Measurements from ENCODE around the gene FOXN3.
"Not testable (repeated sequence)": the region's sequence is repeated elsewhere in the genome, so short reads cannot be mapped to it uniquely, and the experiment has no call there.

Gene FOXN3

DNA sequence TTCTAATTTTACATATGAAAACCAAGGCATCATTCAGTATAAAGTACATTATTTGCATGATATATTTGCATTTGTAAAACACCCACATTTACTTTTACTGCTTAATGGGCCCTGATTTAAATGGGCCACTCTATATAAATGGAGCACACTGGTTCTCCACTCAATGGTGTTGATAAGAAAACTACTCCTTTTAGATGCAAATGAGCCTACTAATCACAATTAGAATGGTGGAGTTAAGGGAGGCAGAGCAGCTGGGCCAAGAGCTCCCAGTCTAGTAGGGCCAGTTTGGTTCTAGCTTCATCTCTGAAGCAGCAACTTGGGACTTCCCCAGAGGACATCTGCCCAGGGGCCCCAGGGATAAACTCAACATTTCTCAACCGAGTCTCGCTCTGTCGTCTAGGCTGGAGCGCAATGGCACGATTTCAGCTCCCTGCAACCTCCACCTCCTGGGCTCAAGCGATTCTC lies 120.7 kb downstream of the FOXN3 start:
- no peak for DNase-seq

DNA sequence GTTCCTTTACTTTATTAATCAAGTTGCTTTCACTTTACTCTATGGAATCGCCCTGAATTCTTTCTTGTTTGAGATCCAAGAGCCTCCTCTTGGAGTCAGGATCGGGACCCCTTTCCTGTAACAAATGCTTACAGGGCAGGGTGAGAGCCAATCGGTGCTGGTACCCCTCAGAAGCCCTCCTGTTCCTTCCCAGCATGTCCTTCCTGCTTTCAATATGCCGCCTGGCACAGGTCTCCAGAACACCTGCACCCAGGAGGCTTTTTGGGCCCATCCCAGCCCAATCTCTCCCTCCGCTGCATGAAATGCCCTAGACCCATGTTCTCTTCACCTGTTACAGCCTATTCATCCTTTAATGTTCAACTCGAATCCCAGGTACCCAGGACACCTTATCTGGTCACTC lies 122.2 kb downstream of the FOXN3 start:
- DNase-seq = no peak

DNA sequence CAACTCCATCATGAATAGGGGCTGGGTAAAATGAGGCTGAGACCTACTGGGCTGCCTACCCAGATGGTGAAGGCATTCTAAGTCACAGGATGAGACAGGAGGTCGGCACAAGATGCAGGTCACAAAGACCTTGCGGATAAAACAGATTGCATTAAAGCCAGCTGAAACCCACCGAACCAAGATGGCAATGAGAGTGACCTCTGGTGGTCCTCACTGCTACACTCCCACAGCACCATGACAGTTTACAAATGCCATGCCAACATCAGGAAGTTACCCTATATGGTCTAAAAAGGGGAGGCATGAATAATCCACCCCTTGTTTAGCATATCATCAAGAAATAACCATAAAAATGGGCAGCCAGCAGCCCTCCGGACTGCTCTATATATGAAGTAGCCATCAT lies 122.6 kb downstream of the FOXN3 start:
- not testable (repeated sequence) for DNase-seq

DNA sequence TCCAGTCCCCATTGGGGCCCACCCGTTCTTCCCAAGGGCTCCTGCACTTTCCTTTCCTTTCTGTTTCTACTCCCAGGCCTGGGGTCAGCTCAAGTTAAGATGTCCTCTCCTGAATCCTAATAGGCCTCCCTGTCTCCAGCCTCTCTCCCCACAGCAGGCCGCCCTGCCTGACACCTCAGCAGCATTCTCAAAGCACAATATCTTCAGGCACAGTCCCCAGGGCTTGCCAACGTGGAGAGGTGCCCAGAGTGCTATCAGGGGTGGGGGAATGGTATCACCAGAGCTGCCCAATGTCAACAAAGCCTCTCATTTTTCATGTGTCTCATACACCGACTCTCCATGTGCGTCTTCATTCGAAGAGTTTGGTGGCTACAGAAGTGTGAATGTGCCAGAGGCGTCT lies 123.0 kb downstream of the FOXN3 start:
- DNase-seq = no peak

DNA sequence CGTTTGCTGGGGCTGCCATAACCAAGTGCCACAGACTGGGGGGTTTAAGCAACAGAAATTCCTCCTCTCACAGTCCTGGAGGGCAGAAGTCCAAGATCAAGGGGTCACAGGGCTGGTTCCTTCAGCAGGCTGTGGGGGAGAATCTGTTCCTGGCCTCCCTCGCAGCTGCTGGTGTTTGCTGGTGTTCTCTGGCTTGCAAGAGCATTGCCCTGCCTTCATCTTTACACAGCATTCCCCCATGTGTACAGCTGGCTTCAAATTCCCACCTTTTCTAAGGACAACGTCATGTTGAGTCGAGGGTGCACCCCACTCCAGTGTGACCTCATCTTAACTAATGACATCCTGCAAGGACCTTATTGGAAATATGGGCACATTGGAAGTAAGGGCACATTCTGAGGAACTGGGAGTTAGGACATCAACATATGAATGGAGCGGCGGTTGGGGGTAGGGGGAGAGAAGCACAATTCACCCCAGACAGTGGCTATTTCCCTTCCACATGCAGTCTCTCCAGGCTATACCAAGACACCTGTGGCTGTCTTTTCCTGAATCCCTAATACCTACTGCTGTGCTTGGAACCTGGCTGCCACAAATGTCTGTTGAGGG lies 123.6 kb downstream of the FOXN3 start:
- DNase-seq = no peak

DNA sequence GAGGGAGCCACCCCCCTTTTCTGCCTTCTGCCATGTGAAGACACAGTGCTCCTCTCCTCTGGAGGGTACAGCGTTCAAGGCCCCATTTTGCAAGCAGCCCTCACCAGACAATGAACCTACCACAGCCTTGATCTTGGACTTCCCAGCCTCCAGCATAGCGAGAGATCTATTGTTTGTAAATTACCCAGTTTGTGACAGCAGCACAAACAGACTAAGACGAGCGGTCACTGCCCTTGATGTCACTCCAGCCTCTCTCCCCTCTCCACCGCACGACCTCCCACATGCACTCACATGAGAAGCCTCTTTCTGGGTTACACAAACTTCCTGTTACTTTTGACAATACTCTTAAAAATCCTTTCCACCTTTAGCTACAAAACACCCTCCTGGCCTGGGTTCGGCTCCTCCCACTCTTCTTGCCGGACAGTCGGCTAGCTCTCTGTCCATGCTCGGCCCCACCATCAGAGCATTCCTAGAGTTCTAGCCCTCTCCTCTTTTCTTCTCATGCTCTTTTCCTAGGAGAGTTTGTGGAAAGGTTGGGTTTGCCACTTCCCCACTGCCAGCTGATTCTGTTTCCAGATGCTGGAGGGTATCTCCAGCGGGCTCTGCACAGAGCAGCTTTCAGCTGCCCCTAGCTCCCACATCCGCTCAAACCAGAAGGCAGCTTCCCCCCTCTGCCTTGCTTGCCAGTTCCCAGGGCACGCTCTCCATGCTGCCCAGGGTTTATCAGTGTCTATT lies 124.3 kb downstream of the FOXN3 start:
- DNase-seq = no peak

DNA sequence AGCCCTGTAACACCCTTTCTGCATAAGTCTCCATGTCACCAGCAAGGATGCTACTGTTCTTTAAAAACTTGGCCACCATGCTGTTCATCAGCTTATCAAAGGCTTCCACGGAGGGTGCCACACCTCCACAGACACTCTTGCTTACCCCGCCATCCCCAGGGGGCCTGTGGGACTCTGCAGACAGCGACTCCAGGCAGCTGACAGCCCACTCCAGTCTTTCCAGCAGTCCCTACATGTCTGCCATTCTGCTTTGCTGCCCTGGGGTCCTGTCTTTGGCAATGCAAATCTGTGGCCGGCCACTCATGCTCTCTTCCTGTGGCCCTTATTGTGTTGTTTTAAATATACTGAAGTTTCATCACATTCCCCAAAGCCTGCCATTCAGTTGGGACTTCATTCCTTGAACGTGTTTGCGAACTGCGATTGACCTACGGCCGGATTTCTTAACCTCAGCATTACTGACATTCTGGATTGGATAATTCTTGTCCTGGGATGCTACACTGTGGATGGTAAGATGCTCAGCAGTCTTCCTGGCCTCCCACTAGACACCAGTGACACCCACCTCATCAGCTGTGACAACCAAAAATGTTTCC lies 125.6 kb downstream of the FOXN3 start:
- DNase-seq = no peak

DNA sequence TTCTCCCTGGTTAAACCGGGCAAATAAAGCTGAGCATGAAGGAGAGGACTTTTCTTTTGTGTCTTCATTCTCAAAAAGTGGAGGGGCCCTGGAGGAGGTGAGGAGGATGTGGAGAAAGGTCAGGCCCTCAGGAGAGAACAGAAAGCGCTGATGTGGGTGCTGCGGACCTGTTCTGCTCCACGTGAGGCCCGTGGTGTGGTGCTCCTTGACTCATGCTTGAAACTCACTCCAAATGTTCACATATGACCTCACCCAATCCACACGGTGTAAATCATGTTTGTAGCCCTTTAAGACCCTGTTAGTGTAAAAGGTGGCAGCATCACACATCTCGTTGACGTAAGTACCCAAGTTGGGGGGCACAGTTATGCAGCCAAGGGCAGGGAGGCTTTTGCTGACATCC lies 126.2 kb downstream of the FOXN3 start:
- DNase-seq = no peak

DNA sequence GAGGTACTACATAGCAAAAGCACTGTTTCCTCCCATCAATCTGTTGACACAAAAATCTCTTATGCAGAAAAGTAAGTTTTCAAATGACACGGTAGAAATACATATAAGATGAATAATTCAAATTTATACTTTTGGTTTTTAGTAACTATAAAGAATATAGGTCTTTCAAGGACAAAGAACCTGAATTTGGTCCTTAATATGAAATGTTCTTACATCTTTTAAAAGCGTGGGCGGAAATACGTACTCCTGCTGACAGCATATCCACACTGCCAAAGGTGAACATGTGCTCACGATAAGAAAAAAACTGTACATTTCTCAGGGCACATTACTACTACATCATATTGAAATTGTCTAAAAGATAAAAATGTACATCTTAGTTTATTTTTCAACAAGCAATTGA lies 127.6 kb downstream of the FOXN3 start:
- no peak for DNase-seq

DNA sequence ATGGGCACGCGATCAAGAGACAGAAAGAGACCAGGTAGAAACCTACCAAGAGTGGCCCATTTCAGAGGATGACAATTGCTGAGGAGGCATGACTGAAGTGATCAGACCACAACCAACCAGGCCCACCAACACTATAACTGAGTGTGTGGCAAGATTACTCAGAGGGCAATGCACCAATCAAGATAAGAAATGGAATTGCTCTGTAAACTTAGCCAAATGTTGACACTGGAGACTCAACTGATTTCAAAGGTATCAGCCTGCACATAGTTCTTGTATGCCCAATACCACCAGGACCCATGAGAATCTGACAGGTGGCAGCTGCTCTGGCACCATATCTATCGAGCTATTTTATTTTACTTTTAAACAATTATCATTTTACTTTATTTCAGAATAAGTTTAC lies 128.9 kb downstream of the FOXN3 start:
- no peak for DNase-seq

DNA sequence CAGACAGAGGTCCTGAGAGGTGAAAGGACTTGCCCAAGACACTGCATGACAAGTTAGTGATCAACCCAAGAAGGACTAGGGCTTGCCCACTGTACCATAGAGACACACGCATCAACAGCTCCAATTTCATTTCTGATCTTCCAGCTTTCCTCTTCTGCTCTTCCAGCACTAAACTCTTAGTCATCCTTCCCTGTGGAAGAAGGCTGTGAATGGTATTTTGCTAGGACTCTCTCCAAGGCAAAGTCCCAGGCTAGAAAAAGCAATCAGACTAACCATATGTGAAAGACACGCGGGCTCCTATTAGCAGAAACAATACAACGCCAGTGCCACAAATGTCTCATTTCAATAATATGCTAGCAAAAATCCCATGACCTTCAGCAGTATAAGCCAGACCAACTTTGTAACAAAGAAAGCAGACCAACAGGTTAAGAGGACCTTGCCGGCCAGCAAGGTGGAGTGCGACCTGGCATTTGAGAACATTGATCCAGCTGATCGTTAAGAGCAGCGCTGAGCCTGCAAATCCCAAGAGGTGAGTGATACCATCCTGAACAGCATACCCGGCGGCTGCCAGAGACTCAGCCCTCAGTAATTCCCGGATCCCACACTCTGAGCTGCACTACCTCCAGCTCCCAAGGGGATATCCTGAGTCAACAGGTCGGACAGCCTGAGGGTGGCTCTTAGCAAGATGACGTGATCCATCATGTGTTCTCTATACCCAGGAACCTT lies 132.5 kb downstream of the FOXN3 start:
- DNase-seq = no peak

DNA sequence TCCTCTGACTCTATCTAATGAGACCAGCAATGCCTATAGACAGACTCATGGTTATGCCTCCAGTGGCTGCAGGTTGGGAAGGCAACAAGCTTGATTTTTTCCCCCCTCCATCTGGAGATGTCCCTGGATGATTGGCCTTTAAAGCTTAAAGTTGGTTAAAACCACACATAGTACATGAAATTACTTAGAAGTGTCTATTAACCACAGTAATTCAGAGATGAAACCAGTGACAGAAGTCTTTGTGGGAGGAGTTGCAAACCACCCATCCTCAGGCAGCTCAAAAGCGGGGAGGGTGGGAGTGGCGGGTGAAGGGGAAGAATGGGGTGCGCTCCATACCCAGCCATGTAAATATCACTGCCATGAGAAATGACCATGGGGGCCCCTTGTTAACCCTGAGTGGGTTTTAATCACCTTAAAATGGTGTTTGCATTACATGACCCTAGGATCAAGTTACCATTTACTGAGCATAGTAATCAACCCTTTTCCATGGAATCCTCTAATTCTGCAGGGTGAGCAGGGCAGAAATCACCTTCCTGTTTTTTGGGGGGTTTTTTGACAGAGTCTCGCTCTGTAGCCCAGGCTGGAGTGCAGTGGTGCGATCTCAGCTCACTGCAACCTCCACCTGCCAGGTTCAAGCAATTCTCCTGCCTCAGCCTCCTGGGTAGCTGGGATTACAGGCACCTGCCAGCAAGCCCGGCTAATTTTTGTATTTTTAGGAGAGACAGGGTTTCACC lies 133.5 kb downstream of the FOXN3 start:
- DNase-seq = no peak

DNA sequence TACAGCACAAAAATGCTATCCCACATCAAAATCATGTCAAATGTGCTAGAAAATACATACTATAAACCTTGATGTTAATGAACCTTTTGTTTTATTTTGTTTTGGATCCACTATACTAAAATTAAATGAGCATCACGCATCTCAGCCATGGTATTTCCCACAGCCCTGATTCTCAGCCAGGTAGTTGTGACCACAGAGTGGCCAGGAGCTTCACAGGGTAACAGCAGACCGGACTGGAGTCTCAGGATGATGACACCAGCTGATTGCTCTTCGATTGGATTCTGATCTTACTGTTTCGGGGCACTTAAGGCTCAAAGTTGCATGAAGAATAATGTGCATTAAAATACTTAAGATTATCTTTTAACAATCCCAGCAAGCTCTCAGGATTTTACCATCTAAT lies 134.8 kb downstream of the FOXN3 start:
- no peak for DNase-seq

DNA sequence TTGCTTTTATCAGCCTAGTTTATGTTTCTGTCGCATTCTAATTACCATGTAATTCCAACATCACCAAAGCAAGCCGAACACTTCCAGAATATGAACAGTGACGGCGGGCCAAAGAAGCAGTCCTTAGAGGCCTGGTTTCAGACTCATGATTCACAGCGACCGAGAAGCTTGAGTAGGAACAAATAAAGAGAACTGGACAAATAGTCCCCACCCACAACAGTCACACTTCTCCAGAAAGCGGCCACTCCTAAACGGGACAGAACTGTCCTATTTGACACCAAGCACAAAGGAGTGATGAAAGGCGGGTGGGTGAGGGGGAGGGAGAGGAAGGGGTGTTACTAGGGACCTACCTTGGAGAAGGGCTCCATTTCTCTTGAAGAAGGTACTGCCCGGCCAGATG lies 136.4 kb downstream of the FOXN3 start:
- no peak for DNase-seq

DNA sequence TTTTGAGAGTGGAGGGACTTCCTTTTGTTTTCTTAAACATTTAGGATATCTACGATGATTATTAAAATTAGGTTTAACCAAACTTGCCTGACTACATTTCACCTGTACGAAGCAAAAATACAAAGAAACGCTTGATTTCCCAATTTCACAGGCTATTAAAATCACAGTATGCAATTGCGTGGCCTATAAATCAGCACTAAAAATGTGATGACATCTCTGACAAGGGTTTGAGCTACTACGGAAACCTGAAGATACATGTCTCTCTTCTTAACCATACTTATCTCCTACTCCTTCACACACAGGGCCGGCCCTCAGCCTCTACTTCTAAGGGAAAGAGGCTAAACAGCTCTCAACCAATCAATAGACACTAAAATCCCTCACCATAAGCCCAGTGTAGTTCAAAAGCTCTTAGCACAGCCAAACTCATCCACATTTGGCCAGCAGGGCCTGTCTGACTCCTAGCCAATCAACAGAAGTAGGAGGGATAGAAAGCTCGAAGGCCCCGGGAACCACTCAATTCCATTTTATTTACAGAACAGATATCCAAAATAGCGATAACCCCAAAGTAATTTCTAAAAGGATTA lies 137.3 kb downstream of the FOXN3 start:
- no peak for DNase-seq

DNA sequence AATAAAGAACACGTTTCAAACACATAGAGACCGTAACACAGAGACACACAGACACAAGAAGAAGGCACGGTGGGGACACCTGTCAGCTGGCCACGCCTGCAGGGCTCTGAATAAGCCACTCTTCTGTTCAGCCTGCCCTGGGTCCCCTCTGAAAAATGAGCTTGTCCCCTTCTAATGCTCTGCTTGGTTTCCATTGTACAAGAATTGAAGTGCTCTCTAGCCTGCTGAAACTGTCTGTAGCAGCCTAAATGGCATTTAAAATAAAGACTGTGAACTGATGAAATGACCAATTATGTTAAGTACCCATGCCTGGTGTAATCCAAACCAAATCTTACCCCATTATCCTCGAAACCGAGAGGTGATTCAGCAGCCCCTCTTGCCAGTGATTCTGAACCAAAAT lies 139.8 kb downstream of the FOXN3 start:
- DNase-seq = no peak

DNA sequence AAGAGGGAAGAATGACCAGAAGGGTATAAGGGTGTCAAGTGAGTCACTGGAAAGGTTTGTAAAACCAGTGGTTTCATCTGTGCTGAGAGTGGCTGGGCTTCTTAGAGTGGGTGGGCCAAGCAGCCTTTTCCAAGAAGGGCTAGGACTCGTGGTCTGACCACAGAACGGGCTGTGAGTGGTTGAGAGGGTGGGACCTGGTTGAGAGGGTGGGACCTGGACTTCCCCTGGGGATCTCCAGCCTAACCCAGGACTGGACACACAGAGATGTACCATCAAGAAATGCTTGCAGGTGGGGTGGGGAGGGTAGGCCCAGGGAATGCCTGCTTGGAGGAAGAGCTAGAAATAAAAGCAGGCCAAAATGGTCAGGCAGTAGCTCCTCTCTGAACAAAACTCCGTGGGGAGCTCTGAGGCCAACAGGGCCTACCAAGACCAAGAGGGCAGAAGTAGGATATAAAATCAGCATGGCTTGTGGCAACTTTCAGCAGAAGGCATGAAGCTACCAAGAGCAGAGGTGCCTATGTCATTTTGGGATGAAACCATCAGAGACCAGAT lies 140.5 kb downstream of the FOXN3 start:
- peak; percentile 66 to 71 for DNase-seq

DNA sequence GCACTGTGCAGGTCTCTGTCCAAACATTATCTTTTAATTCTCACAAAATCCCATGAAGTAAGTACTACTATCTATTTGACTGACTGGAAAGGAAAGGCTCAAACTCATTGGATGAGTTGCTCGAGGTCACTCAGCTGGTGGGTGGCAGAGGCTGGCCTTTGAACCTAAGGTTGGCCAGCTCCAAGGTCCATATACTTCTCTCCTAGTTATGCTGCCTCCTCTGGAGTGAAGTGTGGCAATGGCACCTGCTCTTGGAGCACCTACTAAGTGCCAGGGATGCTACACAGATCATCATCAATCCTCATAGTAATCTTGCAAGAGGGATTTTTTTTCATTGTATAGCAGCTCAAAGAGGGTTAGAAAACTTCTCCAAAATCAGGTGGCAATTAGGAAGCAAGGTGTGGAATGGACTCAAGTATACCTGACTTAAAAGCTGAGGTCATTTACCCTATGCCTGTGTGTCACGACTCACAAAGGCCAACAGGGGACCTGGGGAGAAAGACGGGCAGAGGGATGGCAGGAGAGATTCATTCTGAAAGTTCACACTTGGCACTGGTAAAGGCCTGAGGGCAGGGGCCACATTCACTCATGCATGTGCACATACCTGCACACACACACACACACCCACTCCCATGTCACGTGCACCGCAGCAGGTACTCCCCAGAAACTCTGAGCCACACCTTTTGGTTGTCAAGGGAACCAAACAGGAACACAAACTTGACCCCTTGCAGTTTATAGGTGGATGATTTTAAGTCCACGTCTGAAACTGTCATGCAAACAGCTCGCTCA lies 146.4 kb downstream of the FOXN3 start:
- DNase-seq = no peak

DNA sequence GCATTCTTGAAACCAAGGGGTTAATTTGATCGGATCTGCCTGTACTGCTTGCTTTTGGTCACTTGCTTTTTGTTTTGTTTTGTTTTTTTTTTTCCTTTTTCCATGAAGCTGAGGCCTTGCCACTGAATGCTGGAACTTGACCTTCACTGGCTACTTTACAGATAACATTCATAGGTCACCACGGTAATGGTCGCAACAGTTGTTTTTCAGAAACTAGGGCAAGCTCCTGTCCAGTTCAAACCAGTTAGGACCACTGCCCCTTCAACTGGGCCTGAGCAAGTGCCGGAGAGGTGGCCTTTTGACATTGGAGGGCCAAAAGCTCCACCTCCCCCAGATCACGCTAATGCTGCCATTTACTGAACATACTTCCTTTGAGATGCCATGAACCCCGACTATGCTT lies 147.6 kb downstream of the FOXN3 start:
- DNase-seq = no peak

DNA sequence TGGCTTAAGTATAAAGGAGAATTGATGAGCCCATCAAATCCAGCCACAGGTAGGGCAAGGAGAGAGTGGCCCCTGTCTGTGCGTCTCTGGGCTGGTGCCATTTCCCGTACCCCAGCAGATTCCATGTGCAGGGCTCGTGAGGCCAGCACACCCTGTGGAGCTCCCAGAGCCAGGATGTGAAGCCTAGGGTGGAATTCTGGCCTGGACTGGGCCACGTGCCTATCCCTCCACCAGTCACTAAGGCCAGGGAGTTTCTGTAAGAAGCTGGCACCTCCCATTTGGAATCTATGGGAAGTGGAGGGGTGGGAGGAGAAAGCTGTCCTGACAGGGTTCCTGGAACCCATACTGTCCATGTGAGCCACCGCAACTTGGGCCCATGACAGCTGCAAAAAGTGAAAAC lies 148.5 kb downstream of the FOXN3 start:
- no peak for DNase-seq

DNA sequence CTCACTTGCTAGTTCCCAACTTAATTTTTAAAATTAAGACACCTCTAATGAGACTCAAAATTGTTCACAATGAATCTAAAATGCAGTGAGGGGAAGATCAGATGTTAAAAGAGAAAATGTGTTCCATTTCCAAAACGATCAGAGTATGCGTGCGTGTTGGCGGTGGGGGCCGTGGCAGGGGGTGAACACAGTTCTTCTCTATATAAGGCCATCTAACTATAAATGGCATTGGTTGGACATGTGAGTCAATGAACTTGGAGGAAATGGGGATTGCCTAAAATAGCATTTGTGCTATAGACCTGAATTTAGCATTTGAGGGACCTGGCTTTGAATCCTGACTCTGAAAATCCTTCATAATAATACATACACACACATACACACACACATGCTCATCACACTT lies 149.4 kb downstream of the FOXN3 start:
- no peak for DNase-seq

DNA sequence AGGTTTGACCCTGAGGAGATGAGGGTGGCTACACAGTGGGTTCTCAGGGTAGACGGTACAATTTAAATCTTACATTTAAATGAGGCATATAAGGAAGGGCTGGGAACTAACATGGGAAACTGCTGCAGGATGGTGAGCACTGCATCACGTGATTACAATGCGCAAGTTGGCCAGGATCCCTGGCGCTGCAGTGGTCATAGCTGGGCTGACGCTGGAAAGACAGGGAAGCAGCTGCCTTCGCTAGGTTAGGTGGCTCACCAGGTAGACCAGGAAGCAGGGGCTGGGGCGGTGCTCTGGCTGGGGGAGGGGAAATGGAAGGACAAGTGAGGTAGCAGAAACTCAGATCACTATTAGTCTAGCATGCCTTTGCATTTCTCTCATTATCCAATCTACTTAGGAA lies 149.9 kb downstream of the FOXN3 start:
- DNase-seq = no peak

Data from stimulated activated CD4-positive, alpha-beta T cell treated with anti-CD3 and anti-CD28 coated beads, Interleukin-2, amount 100 ng/mL, for 48 hours (primary cell).